Kidney epithelial cell (primary cell): Measurements from ENCODE around the gene CNDP2. TPM values are rescaled to one million over a fixed set of nuclear protein-coding genes. Genes with fewer than 3 reads are reported as not detected.
"Not testable (repeated sequence)": the region's sequence is repeated elsewhere in the genome, so short reads cannot be mapped to it uniquely, and the experiment has no call there.

Experiments used
- DNase-seq: peaks from one replicate; pipeline ENCODE4 v3.0.0-alpha.2; 2010; ENCODE audit warnings: low read depth
- H3K27me3 ChIP-seq: 2 replicates; pipeline ENCODE4 v1.6.0; 2011; ENCODE audit warnings: low read length; ENCODE audit not compliant: control insufficient read depth, insufficient read depth
- H3K36me3 ChIP-seq: 2 replicates; pipeline ENCODE4 v1.5.1; 2011; ENCODE audit warnings: low read length; ENCODE audit not compliant: control insufficient read depth, insufficient read depth
- H3K4me3 ChIP-seq: 2 replicates; pipeline ENCODE4 v1.5.1; 2011; ENCODE audit warnings: low read depth, mild to moderate bottlenecking, control low read depth, low read length
- total RNA-seq: library from RNA; depleted of rRNA; stranded (reverse); fragments of >200 nt; gene quantifications from 2 replicates; pipeline ENCODE4 v1.2.3, GENCODE V29; 2015
- TF ChIP-seq, protein P1 (sequence below): IDR thresholded peaks from 2 replicates; pipeline ENCODE4 v1.5.1; 2011; ENCODE audit warnings: mild to moderate bottlenecking, moderate library complexity, low read length, control low read depth, inconsistent platforms; ENCODE audit not compliant: insufficient read depth, poor library complexity, severe bottlenecking

CNDP2 gene
- total RNA-seq, 1 donor from 2014 or later = 225 TPM

DNA sequence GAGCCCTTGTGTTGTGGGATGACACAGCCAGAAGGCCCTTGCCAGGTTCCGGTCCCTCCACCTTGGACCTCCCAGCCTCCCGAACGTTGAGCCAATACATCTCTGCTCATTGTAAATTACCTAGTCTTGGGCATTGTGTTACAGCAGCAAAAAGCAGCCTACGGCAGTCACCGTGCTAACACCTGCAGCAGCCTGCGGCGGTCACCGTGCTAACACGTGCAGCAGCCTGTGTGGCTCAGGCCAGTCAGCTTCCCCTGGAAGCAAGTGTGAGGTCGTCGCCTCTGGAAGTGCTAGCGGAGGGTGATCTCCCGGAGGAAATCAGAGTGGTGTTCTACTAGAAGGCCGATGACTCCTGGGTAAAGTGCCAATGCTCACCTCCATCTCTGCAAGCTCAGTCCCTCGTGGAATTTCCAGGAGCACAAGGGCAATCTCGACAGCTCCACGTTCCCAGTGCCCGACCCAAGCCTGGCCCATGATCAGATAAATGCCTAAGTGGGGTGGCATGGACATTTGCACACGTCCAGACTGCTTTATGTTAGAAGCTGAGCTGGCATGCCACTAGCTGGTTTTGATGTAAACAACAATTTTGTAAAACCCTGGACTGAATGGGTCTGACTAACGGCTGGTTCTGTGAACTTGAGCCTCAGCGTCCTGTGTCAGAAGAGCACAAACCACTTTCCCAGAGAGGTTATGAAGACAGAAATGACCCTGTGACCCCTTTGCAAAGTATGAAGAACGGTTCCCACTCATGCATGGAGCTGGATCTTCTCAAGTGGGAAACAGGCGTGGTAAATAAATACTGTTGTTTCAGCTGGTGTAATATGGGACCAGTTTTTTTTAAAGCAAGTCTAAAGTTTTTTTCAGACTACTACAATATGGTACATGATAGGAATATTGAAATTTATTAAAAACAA lies 26.7 kb downstream of the CNDP2 start:
- DNase-seq = no peak
- H3K27me3 ChIP-seq = no peaks in the 10 kb centered on the region
- TF ChIP-seq, protein P1, sequence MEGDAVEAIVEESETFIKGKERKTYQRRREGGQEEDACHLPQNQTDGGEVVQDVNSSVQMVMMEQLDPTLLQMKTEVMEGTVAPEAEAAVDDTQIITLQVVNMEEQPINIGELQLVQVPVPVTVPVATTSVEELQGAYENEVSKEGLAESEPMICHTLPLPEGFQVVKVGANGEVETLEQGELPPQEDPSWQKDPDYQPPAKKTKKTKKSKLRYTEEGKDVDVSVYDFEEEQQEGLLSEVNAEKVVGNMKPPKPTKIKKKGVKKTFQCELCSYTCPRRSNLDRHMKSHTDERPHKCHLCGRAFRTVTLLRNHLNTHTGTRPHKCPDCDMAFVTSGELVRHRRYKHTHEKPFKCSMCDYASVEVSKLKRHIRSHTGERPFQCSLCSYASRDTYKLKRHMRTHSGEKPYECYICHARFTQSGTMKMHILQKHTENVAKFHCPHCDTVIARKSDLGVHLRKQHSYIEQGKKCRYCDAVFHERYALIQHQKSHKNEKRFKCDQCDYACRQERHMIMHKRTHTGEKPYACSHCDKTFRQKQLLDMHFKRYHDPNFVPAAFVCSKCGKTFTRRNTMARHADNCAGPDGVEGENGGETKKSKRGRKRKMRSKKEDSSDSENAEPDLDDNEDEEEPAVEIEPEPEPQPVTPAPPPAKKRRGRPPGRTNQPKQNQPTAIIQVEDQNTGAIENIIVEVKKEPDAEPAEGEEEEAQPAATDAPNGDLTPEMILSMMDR = no peak
- no peak overlapping the region for H3K4me3 ChIP-seq
- H3K36me3 ChIP-seq = peaks cover 6% of the 10 kb centered on the region

DNA sequence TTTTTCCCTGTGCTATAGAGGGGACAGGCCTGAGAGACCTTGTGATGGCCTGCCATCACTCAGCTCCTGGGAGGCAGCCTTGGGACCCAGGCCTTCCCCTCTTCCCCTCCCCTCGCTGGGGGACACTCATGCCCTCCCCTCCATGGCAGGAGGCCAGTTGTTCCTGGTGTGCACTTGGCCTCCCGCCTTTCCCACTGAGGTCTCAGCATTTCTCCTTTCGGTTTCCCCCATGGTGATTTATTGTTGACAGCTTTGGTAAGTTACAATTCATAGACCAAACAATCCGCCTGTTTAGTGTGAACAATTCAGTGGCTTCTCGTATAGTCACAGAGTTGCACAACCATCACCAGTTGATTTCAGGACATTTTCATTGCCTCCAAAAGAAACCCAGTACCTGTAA lies 27.9 kb downstream of the CNDP2 start:
- DNase-seq = no peak

DNA sequence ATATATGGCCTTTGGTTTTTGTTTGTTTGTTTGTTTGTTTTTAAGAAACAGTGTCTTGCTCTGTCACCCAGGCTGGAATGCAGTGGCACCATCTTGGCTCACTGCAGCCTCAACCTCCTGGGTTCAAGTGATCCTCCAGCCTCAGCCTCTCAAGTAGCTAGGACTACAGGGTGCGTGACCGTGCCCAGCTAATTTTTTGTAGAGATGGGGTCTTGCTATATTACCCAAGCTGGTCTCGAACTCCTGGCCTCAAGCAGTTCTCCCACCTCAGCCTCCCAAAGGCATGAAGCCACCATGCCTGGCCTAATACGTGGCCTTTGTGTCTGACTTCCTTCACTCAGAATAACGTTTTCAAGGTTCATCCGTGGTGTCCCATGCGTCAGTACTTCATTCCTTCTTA lies 28.8 kb downstream of the CNDP2 start:
- not testable (repeated sequence) for H3K36me3 ChIP-seq, H3K27me3 ChIP-seq, H3K4me3 ChIP-seq, DNase-seq

More for the DNA sequence above, 27.9 kb downstream of the CNDP2 start:
- H3K36me3 ChIP-seq = peaks cover 2% of the 10 kb centered on the region
- TF ChIP-seq, protein P1 = no peak
- no peak overlapping the region for H3K4me3 ChIP-seq
- H3K27me3 ChIP-seq = no peaks in the 10 kb centered on the region

DNA sequence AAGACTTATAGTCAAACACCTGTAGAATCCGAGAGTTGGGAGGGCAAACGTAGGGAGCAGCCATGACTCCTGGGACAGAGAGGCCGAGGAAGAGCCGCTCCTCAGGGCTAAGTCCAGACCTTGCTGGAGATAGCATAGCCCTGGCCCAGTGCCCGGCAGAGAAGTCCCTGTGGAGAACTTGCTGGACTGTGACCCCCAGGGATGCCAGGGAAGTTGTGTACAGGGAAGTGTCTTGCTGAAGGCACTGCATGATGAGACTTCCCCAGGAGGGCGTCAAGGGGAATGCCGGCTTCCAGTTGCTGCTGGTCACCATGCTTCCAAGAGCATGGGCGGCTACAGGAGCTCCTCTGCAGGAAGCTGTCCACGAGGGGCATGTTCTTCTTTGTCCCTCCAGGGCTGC lies 29.6 kb downstream of the CNDP2 start:
- Histone ChIP-seq H3K27me3 (no peaks in the 10 kb centered on the region), H3K4me3 (no peak overlapping the region), H3K36me3 (no peaks in the 10 kb centered on the region)
- TF ChIP-seq, protein P1 = no peak
- DNase-seq = no peak

DNA sequence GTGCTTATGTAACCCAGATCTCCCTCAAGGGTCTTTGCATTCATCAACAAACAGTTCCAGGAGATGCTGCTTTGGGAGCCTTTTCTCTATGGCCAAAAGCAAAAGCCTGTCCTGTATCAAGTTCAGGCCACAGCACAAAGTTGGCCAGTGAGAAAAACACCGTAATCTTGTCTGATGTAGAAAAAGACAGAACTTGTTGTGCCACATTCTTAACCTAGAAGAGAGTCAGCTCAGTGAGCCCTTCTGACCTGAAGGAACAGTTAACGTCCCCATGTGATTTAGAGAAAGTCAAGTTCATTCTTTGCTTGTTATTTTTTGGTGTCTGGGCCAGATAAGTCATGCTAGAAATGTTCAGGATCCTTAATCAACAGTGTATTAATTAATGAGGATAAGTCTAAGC lies 30.3 kb downstream of the CNDP2 start:
- H3K4me3 ChIP-seq = no peak overlapping the region
- no peaks in the 10 kb centered on the region for H3K36me3 ChIP-seq
- no peak for DNase-seq
- TF ChIP-seq, protein P1 = no peak
- H3K27me3 ChIP-seq = peaks cover 3% of the 10 kb centered on the region

DNA sequence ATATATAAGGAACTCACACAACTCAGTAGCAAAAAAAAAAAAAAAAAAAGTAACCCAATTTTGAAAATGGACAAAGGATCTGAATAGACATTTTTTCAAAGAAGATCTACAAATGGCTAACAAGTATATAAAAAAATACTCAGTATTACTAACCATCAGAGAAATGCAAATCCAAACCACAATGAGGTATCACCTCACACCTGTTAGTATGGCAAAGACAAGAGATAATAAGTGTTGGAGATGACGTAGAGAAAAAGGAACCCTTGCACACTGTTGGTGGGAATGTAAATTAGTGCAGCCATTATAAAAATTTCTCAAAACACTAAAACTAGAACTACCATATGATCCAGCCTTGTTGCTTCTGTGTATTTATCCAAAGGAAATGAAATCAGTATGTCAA lies 32.3 kb downstream of the CNDP2 start:
- DNase-seq = no peak
- Histone ChIP-seq H3K27me3 (peaks cover 3% of the 10 kb centered on the region), H3K4me3 (no peak overlapping the region), H3K36me3 (no peaks in the 10 kb centered on the region)
- TF ChIP-seq, protein P1 = no peak
